HG03521 (cell line): Measurements from ENCODE around the gene BTBD17.

Experiments used
- ATAC-seq: cut with Tn5 transposase; IDR thresholded peaks from one replicate; pipeline ENCODE4 v1.9.1; 2021; ENCODE audit warnings: mild to moderate bottlenecking, moderate library complexity; ENCODE audit not compliant: unreplicated experiment

Gene BTBD17

GRCh38 chr17:74337834-74338500 is 23.7 kb downstream of the BTBD17 start:
- no peak for ATAC-seq

- no peak for ATAC-seq
These were observed 25.4 kb downstream of the BTBD17 start for GRCh38 chr17:74336307-74336706.

- no peak for ATAC-seq
These were observed 26.1 kb downstream of the BTBD17 start for GRCh38 chr17:74335529-74336062.

GRCh38 chr17:74334393-74335039 is 27.2 kb downstream of the BTBD17 start:
- ATAC-seq: no peak

GRCh38 chr17:74332763-74333283 is 28.8 kb downstream of the BTBD17 start:
- no peak for ATAC-seq

GRCh38 chr17:74332017-74332650 is 29.5 kb downstream of the BTBD17 start:
- ATAC-seq: no peak

GRCh38 chr17:74330446-74330845 is 31.2 kb downstream of the BTBD17 start:
- ATAC-seq: no peak

GRCh38 chr17:74329378-74329777 is 32.3 kb downstream of the BTBD17 start:
- ATAC-seq: no peak

- ATAC-seq: no peak
These were observed 33.2 kb downstream of the BTBD17 start for GRCh38 chr17:74328487-74328886.

GRCh38 chr17:74326506-74326905 is 35.2 kb downstream of the BTBD17 start:
- no peak for ATAC-seq

- no peak for ATAC-seq
These were observed 35.8 kb downstream of the BTBD17 start, which contains the start of gene KIF19 for GRCh38 chr17:74325743-74326379. KIF19 (plus strand) TSS chr17:74326226; CDS start chr17:74326350, 124 bp downstream.

GRCh38 chr17:74325376-74325742 is 36.3 kb downstream of the BTBD17 start:
- no peak for ATAC-seq

GRCh38 chr17:74324521-74324920 is 37.1 kb downstream of the BTBD17 start:
- ATAC-seq: no peak

GRCh38 chr17:74318391-74318790 is 43.3 kb downstream of the BTBD17 start:
- ATAC-seq: no peak

GRCh38 chr17:74317071-74317470 is 44.6 kb downstream of the BTBD17 start:
- ATAC-seq: no peak

- ATAC-seq: no peak
These were observed 45.4 kb downstream of the BTBD17 start for GRCh38 chr17:74316220-74316619.

GRCh38 chr17:74314877-74315276 is 46.8 kb downstream of the BTBD17 start:
- no peak for ATAC-seq

- no peak for ATAC-seq
These were observed 51.8 kb downstream of the BTBD17 start for GRCh38 chr17:74309902-74310301.

GRCh38 chr17:74307984-74308773 is 53.5 kb downstream of the BTBD17 start:
- no peak for ATAC-seq
